Ovary (tissue), 3 donors: ENCODE results near the gene FAM120AOS.

Experiments
- CTCF ChIP-seq, 3 donors: fragments of 450-650 bp in 2 of 3; fragments of 200-600 bp in 1 of 3; IDR thresholded peaks; one replicate each; pipeline versions ENCODE4 v1.5.1 to v1.8.0; 2016 to 2022; ENCODE audit warnings: antibody characterized with exemption in 3 of 3, mild to moderate bottlenecking in 1 of 3
- POLR2A ChIP-seq: fragments of 450-650 bp; IDR thresholded peaks from one replicate; pipeline ENCODE4 v1.6.1; 2017; ENCODE audit warnings: antibody characterized with exemption, mild to moderate bottlenecking, moderate library complexity
- donor health status: DM: no; HTN: no; CAD: no.

- no peak for TF ChIP-seq POLR2A
- TF ChIP-seq CTCF (IDR thresholded peaks at IDR 0.05): no peak
Measured at GRCh38 chr9:93475856-93476255, 22.5 kb upstream of the FAM120AOS start.
